ENCODE results near the gene CHRNB1.
A peak's percentile ranks its signal among the peaks of the same experiment; 100 is the strongest.
"Not testable (repeated sequence)": the region's sequence is repeated elsewhere in the genome, so short reads cannot be mapped to it uniquely, and the experiment has no call there.

CHRNB1 gene

GRCh38 chr17:7477392-7478275 lies 32.8 kb downstream of the CHRNB1 start:
- peak; percentile 90 for DNase-seq (ENCODE audit: low read depth)
- H3K4me3 ChIP-seq (ENCODE audit: low read length) = peak overlapping the region; percentile 62
- TF ChIP-seq CTCF (conservative IDR thresholded peaks at IDR 0.05; ENCODE audit: low read depth, low read length) = no peak

GRCh38 chr17:7478276-7479212 lies 33.7 kb downstream of the CHRNB1 start:
- DNase-seq (ENCODE audit: low read depth) = no peak
- peak overlapping the region; percentile 62 for H3K4me3 ChIP-seq (ENCODE audit: low read length)
- no peak for TF ChIP-seq CTCF (conservative IDR thresholded peaks at IDR 0.05; ENCODE audit: low read depth, low read length)

DNA sequence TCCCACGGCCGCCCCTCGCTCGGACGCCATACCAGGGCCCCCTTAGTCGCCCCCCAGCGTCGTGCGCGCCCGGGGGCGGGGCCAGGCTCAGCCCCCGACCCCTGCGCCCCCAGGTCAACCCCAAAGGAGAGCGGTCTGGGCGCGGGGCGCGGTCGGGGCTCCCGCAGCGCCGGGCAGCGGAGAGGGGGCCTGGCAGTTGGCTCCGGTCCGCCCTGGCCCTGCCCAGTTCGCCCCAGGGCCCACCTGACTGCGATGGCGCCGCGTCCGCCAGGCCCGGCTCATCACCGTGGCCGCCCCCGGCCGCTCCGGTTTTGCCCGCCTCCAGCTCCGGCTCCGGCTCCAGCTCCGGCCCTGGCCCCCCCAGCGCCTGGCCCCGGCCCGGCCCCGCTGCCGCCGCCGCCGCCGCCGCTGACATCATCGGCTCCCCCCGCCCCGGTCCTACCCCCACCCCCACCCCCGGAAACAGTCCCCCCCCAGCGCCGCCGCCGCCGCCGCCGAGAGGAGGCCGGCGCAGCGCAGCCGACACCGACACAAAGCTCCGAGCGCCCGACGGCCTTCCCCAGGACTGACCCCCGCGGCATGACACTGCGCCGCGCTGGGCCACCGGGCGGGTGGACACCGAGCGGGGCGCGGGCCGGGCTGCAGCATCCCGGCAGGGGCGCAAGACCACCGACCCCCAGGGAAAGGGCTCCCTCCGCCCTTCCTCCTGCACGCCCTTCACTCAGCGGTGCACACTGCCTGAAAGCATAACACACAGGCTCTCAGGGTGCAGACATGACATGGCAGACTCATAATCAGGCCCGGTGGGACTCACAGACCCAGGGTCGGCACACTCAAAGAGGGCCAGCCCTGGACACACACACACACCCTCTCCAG lies 34.6 kb downstream of the CHRNB1 start, which contains the start of gene ZBTB4:
TSS of gene ZBTB4 (minus strand) at position 419 of the 876 bp plus-strand sequence. CDS start 12,830 bp downstream, outside the sequence.
- no peak for TF ChIP-seq CTCF (conservative IDR thresholded peaks at IDR 0.05; ENCODE audit: low read depth, low read length)
- H3K4me3 ChIP-seq (ENCODE audit: low read length) = peak within 1 kb of the TSS; percentile 62
- no peak for DNase-seq (ENCODE audit: low read depth)

- no peak for DNase-seq (ENCODE audit: low read depth)
- H3K4me3 ChIP-seq (ENCODE audit: low read length) = peak overlapping the region; percentile 52
- no peak for TF ChIP-seq CTCF (conservative IDR thresholded peaks at IDR 0.05; ENCODE audit: low read depth, low read length)
Observed at GRCh38 chr17:7480089-7480384, 35.2 kb downstream of the CHRNB1 start.

- not testable (repeated sequence) for H3K4me3 ChIP-seq (ENCODE audit: low read length); DNase-seq (ENCODE audit: low read depth)
Observed at GRCh38 chr17:7481275-7481674, 36.4 kb downstream of the CHRNB1 start, which contains the start of gene SLC35G6. SLC35G6 (plus strand) TSS chr17:7481446; CDS start chr17:7481517, 71 bp downstream.

- not testable (repeated sequence) for DNase-seq (ENCODE audit: low read depth); H3K4me3 ChIP-seq (ENCODE audit: low read length)
Observed at GRCh38 chr17:7481842-7482741, 37.2 kb downstream of the CHRNB1 start.

- not testable (repeated sequence) for DNase-seq (ENCODE audit: low read depth)
- H3K4me3 ChIP-seq (ENCODE audit: low read length) = peak overlapping the region; percentile 82
Observed at GRCh38 chr17:7482742-7483088, 37.9 kb downstream of the CHRNB1 start.
